CD4-positive, alpha-beta T cell (primary cell): Measurements from ENCODE around the gene METTL9. TPM values are rescaled to one million over a fixed set of nuclear protein-coding genes. Genes with fewer than 3 reads are reported as not detected.

Source experiments
- ATAC-seq: fragments of 200-7000 bp; cut with Tn5 transposase; one replicate; pipeline ENCODE4 v1.10.0; 2022; ENCODE audit warnings: mild to moderate bottlenecking; ENCODE audit not compliant: poor library complexity
- CTCF ChIA-PET: fragments of 350-600 bp; sonication (Branson Sonifier 250); formaldehyde crosslinking; loops from one replicate; lab custom pipeline; 2021; ENCODE audit warnings: antibody characterized with exemption, inconsistent platforms; lab: Charles Lee
- POLR2A ChIA-PET: fragments of 350-600 bp; sonication (Branson Sonifier 250); formaldehyde crosslinking; loops from one replicate; lab custom pipeline; 2021; ENCODE audit warnings: antibody characterized with exemption, inconsistent platforms; lab: Charles Lee
- DNase-seq, 14 experiments: peaks; one replicate each; pipeline ENCODE4 v3.0.0-alpha.2; 2013 to 2020; ENCODE audit warnings: mixed read lengths in 2 of 14
- H3K27ac ChIP-seq, 2 donors: one replicate each; pipeline versions ENCODE4 v1.5.1 to v1.7.0; 2013; ENCODE audit warnings: low read length in 2 of 2, low read depth in 1 of 2, mild to moderate bottlenecking in 1 of 2
- H3K27me3 ChIP-seq, 2 experiments: 1 replicate in 1 of 2; 2 replicates in 1 of 2; pipeline versions ENCODE4 v1.6.1 to v1.7.0; 2013; ENCODE audit warnings: low read length in 2 of 2, control low read depth in 1 of 2, mild to moderate bottlenecking in 1 of 2, moderate library complexity in 1 of 2; ENCODE audit not compliant: insufficient read depth in 2 of 2, control insufficient read depth in 1 of 2
- H3K36me3 ChIP-seq: one replicate; pipeline ENCODE4 v1.6.1; 2013; ENCODE audit warnings: low read length, control low read depth; ENCODE audit not compliant: insufficient read depth
- H3K4me1 ChIP-seq: one replicate; pipeline ENCODE4 v1.6.1; 2013; ENCODE audit warnings: low read length, control low read depth; ENCODE audit not compliant: insufficient read depth
- H3K4me3 ChIP-seq: one replicate; pipeline ENCODE4 v1.5.1; 2013; ENCODE audit warnings: mild to moderate bottlenecking, low read length, moderate library complexity
- H3K9me3 ChIP-seq, 2 experiments: 1 replicate in 1 of 2; 2 replicates in 1 of 2; pipeline versions ENCODE4 v1.6.1 to v1.7.0; 2013; ENCODE audit warnings: low read length in 2 of 2, mild to moderate bottlenecking in 2 of 2, control low read depth in 1 of 2, moderate library complexity in 1 of 2; ENCODE audit not compliant: control insufficient read depth in 1 of 2, insufficient read depth in 1 of 2
- H3K27ac Mint-ChIP-seq: one replicate; pipeline ENCODE4 v1.8.0; 2020; ENCODE audit warnings: mixed read lengths
- H3K27me3 Mint-ChIP-seq: one replicate; pipeline ENCODE4 v1.8.0; 2021; ENCODE audit warnings: mixed read lengths
- H3K36me3 Mint-ChIP-seq: one replicate; pipeline ENCODE4 v1.8.0; 2021; ENCODE audit warnings: low read depth, mixed read lengths
- H3K4me1 Mint-ChIP-seq: one replicate; pipeline ENCODE4 v1.8.0; 2021; ENCODE audit warnings: low read depth, mixed read lengths
- H3K4me3 Mint-ChIP-seq: one replicate; pipeline ENCODE4 v1.8.0; 2020; ENCODE audit warnings: mild to moderate bottlenecking, mixed read lengths
- H3K9me3 Mint-ChIP-seq: one replicate; pipeline ENCODE4 v1.8.0; 2020; ENCODE audit warnings: mixed read lengths
- CTCF ChIP-seq: fragments of 200-600 bp; IDR thresholded peaks from one replicate; pipeline ENCODE4 v1.8.0; 2022; ENCODE audit warnings: antibody characterized with exemption, mild to moderate bottlenecking
- intact Hi-C, 2 experiments: fragments of 100-400 bp; cut with DNase I in 1 of 2; cut with micrococcal nuclease in 1 of 2; formaldehyde crosslinking; loops; one replicate each; pipeline versions ENCODE4 v1.15.1 to v1.9.0; 2023 to 2025; cut with DNase I, micrococcal nuclease
- total RNA-seq, 174 experiments: library from RNA in 2 of 174; stranded (reverse) in 2 of 174; gene quantifications; one replicate each; pipeline ENCODE4 v1.2.3 and lab custom pipeline; 2021 to 2026

METTL9 gene
- total RNA-seq, 2 experiments from 2014 or later, result 78.4 to 86.7 TPM

GRCh38 chr16:21698169-21699032, 99.0 kb downstream of the METTL9 start:
- H3K4me3 ChIP-seq, result no peak overlapping the region
- Mint-ChIP-seq H3K4me3 (no peak overlapping the region), H3K27me3 (no peaks in the 10 kb centered on the region), H3K36me3 (no peaks in the 10 kb centered on the region), H3K27ac (no peak overlapping the region), H3K9me3 (no peaks in the 10 kb centered on the region), H3K4me1 (no peaks in the 10 kb centered on the region)
- no peak for TF ChIP-seq CTCF
- H3K9me3 ChIP-seq, result no peaks in the 10 kb centered on the region
- intact Hi-C loops, result no loop called here
- H3K27ac ChIP-seq, result no peak overlapping the region
- CTCF ChIA-PET, result interaction anchor here (0.6 to 1.8 kb wide), 2 partner anchors 41 to 355 kb away, joined by 4 to 7 read pairs; no protein-coding TSS in a partner anchor
- no peak for ATAC-seq
- no peaks in the 10 kb centered on the region for H3K4me1 ChIP-seq
- POLR2A ChIA-PET, result no interaction called here
- no peaks in the 10 kb centered on the region for H3K27me3 ChIP-seq
- H3K36me3 ChIP-seq, result no peaks in the 10 kb centered on the region
- no peak for DNase-seq

- intact Hi-C loops, result no loop called here
Observed at GRCh38 chr16:21701271-21701670, 101.9 kb downstream of the METTL9 start.

GRCh38 chr16:21702276-21702675, 102.9 kb downstream of the METTL9 start:
- Mint-ChIP-seq H3K4me1 (no peaks in the 10 kb centered on the region), H3K4me3 (no peak overlapping the region), H3K27ac (no peak overlapping the region), H3K9me3 (no peaks in the 10 kb centered on the region), H3K27me3 (no peaks in the 10 kb centered on the region), H3K36me3 (no peaks in the 10 kb centered on the region)
- ATAC-seq, result no peak
- H3K36me3 ChIP-seq, result no peaks in the 10 kb centered on the region
- no peak for TF ChIP-seq CTCF
- H3K27ac ChIP-seq, result no peak overlapping the region
- H3K4me3 ChIP-seq, result no peak overlapping the region
- ChIA-PET POLR2A (no interaction called here), CTCF (no interaction called here)
- intact Hi-C loops, result no loop called here
- no peaks in the 10 kb centered on the region for H3K27me3 ChIP-seq
- no peaks in the 10 kb centered on the region for H3K4me1 ChIP-seq
- DNase-seq, result no peak
- no peaks in the 10 kb centered on the region for H3K9me3 ChIP-seq

More at GRCh38 chr16:21701271-21701670, 101.9 kb downstream of the METTL9 start:
- H3K4me1 Mint-ChIP-seq, result no peaks in the 10 kb centered on the region
- no peaks in the 10 kb centered on the region for H3K27me3 Mint-ChIP-seq
- TF ChIP-seq CTCF, result no peak
- Histone ChIP-seq H3K4me3 (no peak overlapping the region), H3K4me1 (no peaks in the 10 kb centered on the region), H3K27me3 (no peaks in the 10 kb centered on the region), H3K36me3 (no peaks in the 10 kb centered on the region), H3K9me3 (no peaks in the 10 kb centered on the region), H3K27ac (no peak overlapping the region)
- H3K4me3 Mint-ChIP-seq, result no peak overlapping the region
- no peak overlapping the region for H3K27ac Mint-ChIP-seq
- POLR2A ChIA-PET, result no interaction called here
- H3K9me3 Mint-ChIP-seq, result no peaks in the 10 kb centered on the region
- CTCF ChIA-PET, result no interaction called here
- no peak for DNase-seq
- no peaks in the 10 kb centered on the region for H3K36me3 Mint-ChIP-seq
- no peak for ATAC-seq
